HG02678 (cell line): Measurements from ENCODE around the gene GRIA3.

ENCODE experiments used
- ATAC-seq: cut with Tn5 transposase; IDR thresholded peaks from one replicate; pipeline ENCODE4 v1.9.1; 2021; ENCODE audit warnings: mild to moderate bottlenecking, moderate library complexity; ENCODE audit not compliant: unreplicated experiment

The GRIA3 gene

DNA sequence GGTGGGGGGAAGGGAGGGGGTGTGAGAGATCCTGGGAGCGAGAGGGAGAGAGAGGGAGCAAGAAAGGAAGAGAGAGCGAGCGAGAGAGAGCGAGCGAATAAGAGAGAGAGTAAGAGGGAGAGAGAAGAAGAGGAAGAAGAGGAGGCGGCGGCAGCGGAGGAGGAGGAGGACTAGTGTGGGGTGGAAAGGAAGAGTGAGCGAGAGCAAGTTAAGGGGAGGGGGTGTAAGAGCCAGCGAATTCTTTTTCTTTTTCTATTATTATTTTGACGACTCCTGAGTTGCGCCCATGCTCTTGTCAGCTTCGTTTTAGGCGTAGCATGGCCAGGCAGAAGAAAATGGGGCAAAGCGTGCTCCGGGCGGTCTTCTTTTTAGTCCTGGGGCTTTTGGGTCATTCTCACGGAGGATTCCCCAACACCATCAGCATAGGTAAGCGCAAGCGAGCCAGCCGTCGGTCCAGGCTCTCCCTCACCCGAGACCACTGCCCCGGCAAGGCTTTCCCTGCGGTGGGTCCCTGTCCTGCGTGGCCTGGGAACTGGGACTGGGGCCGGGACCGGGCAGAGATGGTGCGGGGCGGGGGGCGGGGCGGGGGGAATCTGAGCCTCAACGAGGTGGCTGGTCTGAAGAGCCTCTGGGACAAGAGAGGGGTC is at the start of gene GRIA3:
Gene GRIA3, plus strand, starts transcription at position 60 of the 647 bp plus-strand sequence. Its CDS starts 258 bp downstream, at position 318.
- no peak for ATAC-seq

DNA sequence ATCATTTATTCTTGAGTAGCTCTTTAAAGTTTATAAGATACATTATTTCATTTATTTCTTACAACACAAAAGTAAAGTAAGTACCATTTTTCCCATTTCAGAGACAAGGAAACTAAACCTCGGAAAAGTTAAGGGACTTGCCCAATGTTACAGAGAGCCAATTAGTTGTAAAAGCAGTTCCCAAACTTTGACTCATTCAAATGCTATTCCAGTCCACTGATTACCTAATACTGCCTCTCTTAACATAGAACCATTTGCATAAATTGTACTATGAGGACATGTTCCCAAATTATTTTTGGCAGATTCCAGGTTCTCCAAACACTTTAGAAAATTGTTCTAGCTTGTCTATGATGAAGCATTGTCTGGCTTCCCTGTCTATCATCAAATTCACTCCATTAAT is 45.6 kb upstream of the GRIA3 start:
- no peak for ATAC-seq

DNA sequence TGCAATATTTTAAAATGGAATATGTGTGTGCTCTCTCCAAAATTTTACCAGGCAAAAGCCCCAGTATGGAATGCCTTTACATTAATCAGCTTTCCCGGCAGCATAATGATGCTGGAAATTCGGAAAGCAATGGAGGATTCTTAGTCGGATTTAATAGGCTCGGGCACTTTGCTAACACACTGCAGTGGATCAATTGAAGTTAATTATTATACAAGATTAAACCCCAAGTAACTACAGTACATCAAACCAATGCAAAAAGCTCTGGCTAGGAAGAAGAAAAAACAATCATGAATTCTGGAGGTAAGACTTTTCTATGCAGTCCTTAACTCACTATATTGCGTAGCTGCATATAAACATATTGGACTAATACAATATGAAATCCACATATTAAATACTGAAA is 43.6 kb upstream of the GRIA3 start:
- no peak for ATAC-seq

- ATAC-seq: no peak
Observed at GRCh38 chrX:123140904-123141303, 43.2 kb upstream of the GRIA3 start.

GRCh38 chrX:123153846-123154335 is 30.2 kb upstream of the GRIA3 start:
- ATAC-seq: no peak

DNA sequence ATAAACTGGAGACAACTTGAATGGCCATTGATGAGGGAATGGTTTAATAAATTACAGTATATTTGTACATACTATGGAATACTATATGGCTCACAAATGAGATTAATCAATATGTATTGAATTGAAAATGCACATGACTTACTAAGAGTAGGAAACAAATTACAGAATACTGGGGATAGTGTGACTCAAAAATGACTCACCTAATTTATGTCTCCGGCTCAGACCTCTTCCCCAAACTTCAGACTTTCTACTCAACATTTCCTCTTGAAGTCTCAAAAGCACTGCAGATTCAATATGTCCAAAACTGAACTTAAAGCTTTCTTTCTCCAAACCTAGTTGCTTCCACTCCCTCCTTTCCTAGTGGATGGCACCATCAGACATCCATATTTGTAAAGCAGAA is 28.8 kb upstream of the GRIA3 start:
- no peak for ATAC-seq

- ATAC-seq: no peak
Observed at GRCh38 chrX:123157586-123157985, 26.5 kb upstream of the GRIA3 start.

DNA sequence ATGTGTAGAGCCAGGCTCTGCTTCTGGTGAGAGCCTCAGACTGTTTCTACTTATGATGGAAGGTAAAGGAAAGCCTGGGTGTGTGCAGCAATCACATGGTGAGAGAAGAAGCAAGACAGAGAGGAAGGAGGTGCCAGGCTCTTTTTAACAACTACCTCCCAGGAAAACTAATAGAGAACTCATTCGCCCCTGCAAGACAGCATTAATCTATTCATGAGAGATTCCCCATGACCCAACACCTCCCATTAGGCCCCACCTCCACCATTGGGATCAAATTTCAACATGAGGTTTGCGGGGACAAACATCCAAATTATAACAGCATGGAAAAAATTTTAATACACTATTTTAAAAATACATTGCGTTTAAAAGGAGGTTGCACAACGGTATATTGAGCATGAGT is 24.7 kb upstream of the GRIA3 start:
- ATAC-seq: no peak

GRCh38 chrX:123167621-123168020 is 16.5 kb upstream of the GRIA3 start:
- no peak for ATAC-seq

DNA sequence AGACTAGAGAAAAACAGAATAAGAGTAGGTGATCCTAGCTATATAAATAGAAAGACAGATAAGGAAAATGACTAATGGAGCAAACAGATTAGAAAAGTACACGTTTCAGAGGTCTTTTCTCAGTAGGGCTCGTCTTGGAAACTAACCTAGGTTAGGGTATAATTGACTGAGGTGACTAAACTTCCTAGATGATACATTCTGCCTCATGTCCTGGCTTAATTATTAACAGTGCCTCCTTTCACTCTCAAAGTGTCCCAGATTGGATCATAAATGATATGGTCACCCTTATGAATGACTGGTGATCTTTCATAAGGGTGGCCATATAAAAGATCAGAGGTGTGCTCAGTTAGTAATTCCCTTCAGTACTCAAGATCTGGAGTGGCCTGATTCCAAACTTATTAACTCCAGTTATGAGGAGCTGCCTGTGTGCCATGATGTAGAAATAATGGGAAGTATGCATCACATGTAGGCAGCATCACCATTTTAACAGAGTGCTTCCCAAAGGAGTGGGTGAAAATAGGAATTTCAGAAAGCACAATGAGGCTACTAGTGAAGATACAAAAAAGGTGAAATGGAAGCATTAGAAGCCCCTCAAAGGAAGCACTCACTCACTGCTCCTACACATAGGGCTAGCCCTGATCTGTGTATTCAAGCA is 14.7 kb upstream of the GRIA3 start:
- no peak for ATAC-seq

GRCh38 chrX:123170546-123170945 is 13.5 kb upstream of the GRIA3 start:
- no peak for ATAC-seq

DNA sequence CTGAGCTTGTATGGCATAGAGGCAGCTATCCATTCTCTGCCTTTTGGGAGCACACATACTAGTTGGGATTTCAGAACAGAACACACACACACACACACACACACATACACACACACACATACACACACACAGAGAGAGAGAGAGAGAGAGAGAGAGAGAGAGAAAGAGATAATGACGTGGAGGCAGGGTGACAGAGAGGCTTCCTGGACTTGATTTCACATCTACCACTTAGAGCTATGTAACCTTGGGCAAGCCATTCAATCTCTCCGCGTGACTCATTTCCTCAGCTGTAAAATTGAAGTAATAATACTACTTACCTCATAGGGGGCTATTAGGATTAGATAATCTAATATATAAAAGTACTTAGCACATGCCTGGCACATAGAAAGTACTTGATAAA is 12.3 kb upstream of the GRIA3 start:
- ATAC-seq: no peak

DNA sequence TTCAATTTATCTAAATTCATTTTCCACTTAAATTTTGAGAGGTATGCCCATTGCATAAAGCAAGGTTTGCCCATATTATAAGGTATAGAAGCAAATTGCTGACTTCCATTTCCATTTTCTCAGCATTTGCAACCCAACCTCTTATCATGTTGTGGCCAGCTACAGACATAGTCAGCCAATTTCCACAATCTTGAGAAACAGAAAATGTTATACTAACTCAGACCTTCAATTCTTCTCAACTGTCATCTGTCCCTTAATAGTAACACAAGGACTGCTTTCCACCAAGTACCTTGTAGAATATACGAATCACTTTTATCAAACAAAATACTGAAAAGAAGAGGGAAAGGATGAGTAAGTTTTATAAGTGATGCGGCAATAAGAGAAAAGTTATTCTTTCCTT is 11.2 kb upstream of the GRIA3 start:
- no peak for ATAC-seq

DNA sequence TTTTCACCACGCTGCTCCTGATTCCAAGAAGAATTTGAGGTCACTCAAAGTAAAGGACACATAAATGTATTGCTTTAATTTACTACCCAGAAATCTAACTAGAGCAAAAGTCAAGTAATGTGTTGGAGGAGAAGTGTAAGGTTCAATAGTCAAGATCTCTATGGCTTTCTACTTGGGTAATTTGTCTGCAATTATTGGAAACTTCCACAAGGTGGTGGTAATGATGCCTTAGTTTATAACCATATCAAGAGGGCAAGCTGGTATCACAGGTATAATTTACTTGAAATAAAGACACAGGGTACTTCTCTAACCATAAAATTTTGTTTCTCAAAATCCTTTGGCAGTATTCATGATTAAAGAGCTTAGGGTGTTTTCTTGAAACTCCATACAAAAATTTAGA is 10.2 kb upstream of the GRIA3 start:
- no peak for ATAC-seq

DNA sequence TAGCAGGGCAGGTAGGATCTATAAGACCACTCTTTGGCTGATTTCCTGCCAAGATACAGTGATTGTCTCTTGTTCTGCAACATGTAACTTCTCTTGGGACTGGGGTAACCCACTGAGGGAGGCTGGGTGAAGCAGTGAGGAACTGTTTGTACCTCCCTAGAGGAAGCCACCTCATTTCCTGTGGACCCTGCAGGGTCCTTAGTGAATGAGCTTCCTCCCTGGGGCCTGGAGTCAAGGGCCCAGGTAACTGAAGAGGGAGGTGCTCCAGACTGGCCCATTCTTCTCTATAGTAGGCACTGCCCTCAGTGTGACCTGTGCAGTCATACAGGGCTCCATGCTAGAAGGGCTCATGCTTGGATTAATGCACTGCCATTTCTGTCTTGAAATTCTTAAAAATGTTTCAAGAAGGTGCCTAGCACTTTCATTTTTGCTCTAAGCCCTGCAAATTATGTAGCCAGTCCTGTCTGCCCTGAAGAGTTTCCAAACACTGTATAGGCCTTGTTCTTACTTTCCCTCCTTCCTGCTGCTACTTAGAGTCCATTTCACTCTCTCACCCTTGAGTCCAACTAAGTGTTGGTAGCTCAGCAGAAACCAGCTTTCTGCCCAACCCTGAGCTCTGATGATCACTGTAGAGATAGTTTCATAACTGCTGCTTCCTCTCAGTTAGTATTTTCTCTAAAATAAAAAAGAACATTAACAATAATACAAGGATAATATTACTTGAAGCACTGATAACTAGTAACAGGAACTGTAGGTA is 8.5 kb upstream of the GRIA3 start:
- no peak for ATAC-seq

DNA sequence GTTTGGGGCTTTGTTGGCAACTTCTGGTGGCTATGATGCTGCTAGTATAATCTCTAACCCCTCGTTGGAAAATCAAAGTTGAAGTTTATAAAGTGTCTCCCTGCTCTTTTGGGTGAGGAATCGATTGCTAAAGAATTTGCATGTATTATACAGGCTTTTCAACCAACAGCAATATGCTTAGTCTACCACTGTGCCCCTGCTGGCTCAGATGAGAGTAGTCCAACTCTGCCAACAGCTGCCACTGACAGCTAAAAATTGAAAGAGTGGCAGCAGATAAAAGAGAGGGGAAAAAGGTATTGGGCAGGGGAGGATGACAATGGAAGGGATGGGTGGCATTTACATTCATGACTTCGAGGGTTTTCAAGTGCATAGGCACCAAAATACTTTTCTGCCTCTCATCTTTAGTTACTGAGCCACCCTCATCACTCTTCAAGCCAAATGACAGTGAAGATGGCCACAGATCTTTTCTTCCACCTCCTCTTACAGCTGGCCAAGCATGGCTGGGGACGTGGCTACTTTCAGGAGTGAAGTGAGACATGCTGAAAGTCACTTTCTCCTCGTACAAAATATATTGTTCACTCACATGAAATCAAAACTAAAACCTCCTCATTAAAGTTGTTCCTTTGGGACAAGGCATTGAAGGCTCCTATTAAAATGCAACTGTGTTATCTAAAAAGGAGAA is 2.7 kb upstream of the GRIA3 start:
- ATAC-seq: no peak

DNA sequence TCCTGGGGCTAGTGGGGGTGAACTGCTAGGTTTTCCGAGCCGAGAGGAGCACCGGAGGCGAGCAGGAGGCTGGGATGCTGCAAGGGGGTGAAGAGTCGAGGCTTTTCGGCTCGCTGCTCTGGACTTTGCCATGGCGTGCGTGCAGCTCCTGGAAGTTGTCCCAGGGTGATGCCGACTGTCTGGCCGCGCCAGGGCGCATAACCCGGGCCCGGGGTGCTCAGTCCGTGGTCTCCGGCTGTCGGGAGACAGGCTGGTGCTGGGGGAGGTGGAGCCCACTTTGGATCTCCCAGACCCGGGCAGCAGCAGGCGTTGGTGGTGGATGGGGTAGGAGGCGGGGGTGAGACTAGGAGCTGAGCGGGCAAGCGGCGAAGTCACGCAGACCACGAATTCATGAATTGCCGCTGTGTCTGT is 793 bp downstream of the GRIA3 start:
- ATAC-seq: no peak

GRCh38 chrX:123185721-123186120 is 1.6 kb downstream of the GRIA3 start:
- ATAC-seq: no peak

DNA sequence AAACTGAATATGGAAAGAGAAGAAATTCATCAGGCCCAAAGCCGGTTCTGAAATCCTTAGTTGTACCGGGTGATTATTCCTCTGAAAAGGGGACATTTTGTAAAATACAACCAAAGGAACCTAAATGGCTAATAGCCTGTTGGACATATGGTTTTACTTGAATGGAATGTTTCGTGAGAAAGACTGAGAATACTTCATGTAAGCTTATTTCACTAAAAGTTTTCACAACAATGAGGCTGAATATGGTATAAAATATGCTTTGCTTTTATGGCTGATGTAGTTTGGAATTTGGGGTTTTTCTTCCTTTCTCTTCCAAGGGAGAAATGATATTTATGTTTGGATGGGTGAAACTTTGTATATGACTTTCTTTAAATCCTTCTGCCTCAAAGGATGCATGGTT is 2.7 kb downstream of the GRIA3 start:
- ATAC-seq: no peak

GRCh38 chrX:123188081-123188480 is 4.0 kb downstream of the GRIA3 start:
- ATAC-seq: no peak

DNA sequence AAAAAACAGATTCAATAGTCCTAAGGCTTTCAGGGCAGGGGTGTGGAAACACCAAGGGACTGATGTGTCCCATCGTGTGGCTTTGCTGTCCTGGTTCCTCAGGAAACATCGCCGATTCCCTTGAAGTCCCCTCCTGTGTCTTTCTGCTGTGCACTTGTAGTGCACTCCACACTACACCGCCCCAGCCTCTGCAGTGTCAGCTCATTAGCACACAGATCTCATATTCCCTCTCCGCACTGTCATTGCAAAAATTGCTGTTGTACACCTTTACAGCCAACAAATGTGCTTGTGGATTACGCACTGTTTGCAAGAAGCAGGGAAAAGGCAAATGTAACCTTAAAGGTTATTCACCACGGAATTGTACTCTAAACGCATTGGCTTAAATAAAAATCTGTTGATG is 5.3 kb downstream of the GRIA3 start:
- no peak for ATAC-seq
